Aorta (tissue), 5 donors: Measurements from ENCODE around the gene ZNF484. TPM values are rescaled to one million over a fixed set of nuclear protein-coding genes. Genes with fewer than 3 reads are reported as not detected.
A peak's percentile ranks its signal among the peaks of the same experiment; 100 is the strongest.
"Not testable (repeated sequence)": the region's sequence is repeated elsewhere in the genome, so short reads cannot be mapped to it uniquely, and the experiment has no call there.

Experiments used
- ATAC-seq: fragments of 200-7000 bp; cut with Tn5 transposase; one replicate; pipeline ENCODE4 v1.9.1; 2022; ENCODE audit warnings: moderate library complexity; ENCODE audit not compliant: low FRiP score
- DNase-seq, 2 donors: peaks; one replicate each; pipeline ENCODE4 v3.0.0-alpha.2; 2020
- H3K27ac ChIP-seq, 2 donors: one replicate each; pipeline ENCODE4 v1.5.1; 2013; ENCODE audit warnings: low read length in 2 of 2, mild to moderate bottlenecking in 2 of 2, moderate library complexity in 2 of 2, control low read depth in 1 of 2, inconsistent platforms in 1 of 2, low read depth in 1 of 2
- H3K27me3 ChIP-seq, 2 donors: one replicate each; pipeline ENCODE4 v1.6.1; 2013; ENCODE audit warnings: control low read depth in 1 of 2, low read length in 1 of 2, mild to moderate bottlenecking in 1 of 2, moderate library complexity in 1 of 2; ENCODE audit not compliant: insufficient read depth in 2 of 2, control insufficient read depth in 1 of 2
- H3K36me3 ChIP-seq, 2 donors: one replicate each; pipeline ENCODE4 v1.6.1; 2013; ENCODE audit warnings: control low read depth in 1 of 2, low read length in 1 of 2, mild to moderate bottlenecking in 1 of 2; ENCODE audit not compliant: insufficient read depth in 2 of 2, control insufficient read depth in 1 of 2
- H3K4me1 ChIP-seq, 2 donors: one replicate each; pipeline ENCODE4 v1.6.1; 2013; ENCODE audit warnings: low read length in 2 of 2, control low read depth in 1 of 2, mild to moderate bottlenecking in 1 of 2, moderate library complexity in 1 of 2; ENCODE audit not compliant: insufficient read depth in 2 of 2, control insufficient read depth in 1 of 2
- H3K4me3 ChIP-seq, 2 donors: one replicate each; pipeline ENCODE4 v1.5.1; 2013; ENCODE audit warnings: low read length in 2 of 2, control low read depth in 1 of 2, mild to moderate bottlenecking in 1 of 2
- H3K9me3 ChIP-seq: one replicate; pipeline ENCODE4 v1.6.1; 2013; ENCODE audit warnings: mild to moderate bottlenecking, low read length; ENCODE audit not compliant: control insufficient read depth
- WGBS, 2 donors: extraction: QIAGEN DNeasy Blood & Tissue Kit; methylation state at CpG; one replicate each; pipeline ENCODE4 v1.1.7; 2013; 5-methylcytosine and 5-hydroxymethylcytosine counted together
- intact Hi-C, 2 donors: fragments of 100-400 bp; cut with DNase I; formaldehyde crosslinking; loops; one replicate each; pipeline versions ENCODE4 v1.14.2 to v1.15.0; 2022
- polyA plus RNA-seq, 2 donors: library from polyadenylated mRNA; stranded (reverse); fragments of 200-250 nt; gene quantifications; one replicate each; pipeline ENCODE4 v1.2.3, GENCODE V29; 2013
- total RNA-seq, 2 donors: library from RNA; stranded (reverse); fragmentation: NEBNext Ultra II Directional; extraction: Animal tissue kit (Norgen Biotek cat#: 25700); gene quantifications; one replicate each; pipeline ENCODE4 v1.2.1, GENCODE V29; 2021
- donor health status: healthy with polysubstance abuse.
- donor health status: Bipolar disorder and iron deficiency.
- donor health status: DM: no; HTN: no; CAD: no.
- donor health status: DM: no; HTN: no; CAD: no.
- donor health status: DM: yes; HTN: yes; CAD: no.

Gene ZNF484
- total and polyA plus RNA-seq, 4 donors, result 1.5 to 17.3 (median 6.7) TPM

DNA sequence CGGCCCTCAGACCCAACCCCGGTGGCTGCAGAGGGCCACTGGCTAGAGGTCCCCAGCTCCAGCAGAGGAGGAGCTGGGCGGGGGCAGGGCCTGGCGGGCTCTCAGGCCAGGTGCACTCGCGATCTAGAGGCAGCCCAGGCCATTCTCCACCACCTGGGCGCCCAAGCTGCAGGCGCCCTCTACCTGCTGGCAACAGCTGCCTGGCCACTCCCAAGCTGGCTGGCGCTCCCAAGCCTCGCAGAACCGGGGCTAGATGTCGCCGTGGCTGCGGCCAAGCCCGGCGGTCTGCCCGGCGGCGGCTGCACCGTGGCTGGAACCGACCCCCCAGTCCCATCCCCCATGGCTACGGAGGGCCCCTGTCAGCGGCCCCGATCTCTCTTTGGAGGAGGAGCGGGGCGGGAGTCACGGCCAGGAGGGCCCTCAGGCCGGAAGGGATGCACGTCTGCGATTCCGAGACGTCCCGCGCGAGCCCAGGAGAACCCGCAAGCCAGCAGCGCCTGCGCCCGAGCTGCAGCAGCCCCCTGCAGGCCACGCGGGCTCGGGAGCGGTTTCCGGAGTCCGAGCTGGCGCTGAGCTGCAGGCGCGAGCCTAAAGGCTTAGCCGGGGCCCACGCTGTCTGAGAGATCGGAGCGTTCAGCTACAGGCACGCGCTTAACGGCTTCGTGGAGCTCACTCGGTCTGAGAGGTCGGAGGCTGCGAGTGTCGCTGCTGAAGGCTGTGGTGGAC, 68.9 kb downstream of the ZNF484 start:
- no peak overlapping the region for H3K4me3 ChIP-seq
- peak; percentile 81 to 93 for DNase-seq
- H3K9me3 ChIP-seq, result no peaks in the 10 kb centered on the region
- no peaks in the 10 kb centered on the region for H3K27me3 ChIP-seq
- no peaks in the 10 kb centered on the region for H3K36me3 ChIP-seq
- intact Hi-C loops, result no loop called here
- WGBS, 2 donors, result 1% methylated on average over 56 to 60 of the region's 60 CpGs
- peak; percentile 63 for ATAC-seq
- no peaks in the 10 kb centered on the region for H3K4me1 ChIP-seq
- H3K27ac ChIP-seq, result no peak overlapping the region

GRCh38 chr9:92807757-92808725, 69.8 kb downstream of the ZNF484 start:
- H3K36me3 ChIP-seq, result no peaks in the 10 kb centered on the region
- no peaks in the 10 kb centered on the region for H3K9me3 ChIP-seq
- no peaks in the 10 kb centered on the region for H3K4me1 ChIP-seq
- 3 to 4% methylated on average over 73 to 76 of the region's 76 CpGs for WGBS, 2 donors
- no peak overlapping the region for H3K4me3 ChIP-seq
- ATAC-seq, result peak; percentile 55
- no peaks in the 10 kb centered on the region for H3K27me3 ChIP-seq
- DNase-seq, result no peak
- intact Hi-C loops, result no loop called here
- H3K27ac ChIP-seq, result no peak overlapping the region

DNA sequence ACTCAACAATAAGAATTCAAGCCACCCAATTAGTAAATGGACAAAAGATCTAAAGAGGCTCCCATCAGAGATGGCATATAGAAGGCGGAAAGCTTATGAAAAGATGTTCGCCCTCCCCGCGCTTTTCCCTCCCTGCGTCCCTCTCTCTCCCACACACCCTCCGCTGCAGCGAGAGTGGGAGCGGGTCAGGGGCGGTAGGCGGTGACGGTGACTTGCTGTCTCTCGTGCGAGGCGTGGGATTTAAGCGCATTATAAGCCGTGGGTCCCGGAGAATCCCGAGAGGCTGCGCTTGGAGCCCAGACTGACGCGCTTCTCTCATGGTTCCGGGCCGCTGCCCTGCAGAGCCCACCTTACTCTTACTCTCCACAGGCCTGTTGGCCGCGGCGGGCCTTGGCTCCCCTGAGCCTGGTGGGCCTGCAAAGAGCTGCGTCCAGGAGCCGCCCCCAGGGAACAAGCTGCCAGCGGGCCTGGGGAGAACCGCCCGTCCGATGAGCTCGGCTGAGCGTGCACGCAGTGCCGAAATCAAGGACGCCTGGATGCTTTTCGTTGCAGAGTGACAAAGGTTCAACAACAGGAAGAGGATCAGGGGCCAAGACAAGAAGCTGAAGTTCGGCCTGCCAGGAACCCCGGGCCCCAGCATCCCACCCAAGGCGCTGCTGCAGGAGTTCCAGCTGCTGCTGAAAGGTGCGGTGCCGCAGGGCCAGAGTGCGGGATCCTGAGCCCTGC, 70.6 kb downstream of the ZNF484 start:
- Histone ChIP-seq H3K4me1 (no peaks in the 10 kb centered on the region), H3K4me3 (no peak overlapping the region), H3K27ac (no peak overlapping the region), H3K9me3 (no peaks in the 10 kb centered on the region), H3K27me3 (no peaks in the 10 kb centered on the region), H3K36me3 (no peaks in the 10 kb centered on the region)
- intact Hi-C loops, result no loop called here
- no peak for DNase-seq
- ATAC-seq, result peak; percentile 17
- 9 to 12% methylated on average over 44 of the region's 44 CpGs for WGBS, 2 donors

DNA sequence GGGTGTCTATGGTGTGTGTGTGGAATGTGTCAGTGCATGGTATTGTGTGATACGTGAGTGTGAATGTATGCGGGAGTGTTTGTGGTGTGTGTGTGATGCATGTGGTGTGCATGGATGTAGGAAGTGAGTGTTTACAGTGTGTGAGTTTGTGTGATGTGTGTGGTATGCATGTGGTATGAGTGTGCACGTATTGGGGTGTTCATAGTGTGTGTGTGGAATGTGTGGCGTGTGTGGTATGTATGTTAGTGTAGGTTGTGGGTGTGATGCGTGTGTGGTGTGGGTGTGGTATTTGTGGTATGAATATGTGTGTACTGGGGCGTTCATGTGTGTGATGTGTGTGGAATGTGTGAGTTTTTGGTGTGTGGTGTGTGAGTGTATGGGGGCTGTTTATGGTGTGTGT, 73.1 kb downstream of the ZNF484 start:
- intact Hi-C loops, result no loop called here
- ATAC-seq (no peak), DNase-seq (no peak)
- no peaks in the 10 kb centered on the region for H3K36me3 ChIP-seq
- no peaks in the 10 kb centered on the region for H3K4me1 ChIP-seq
- WGBS, 2 donors, result 68 to 73% methylated on average over 6 of the region's 6 CpGs
- H3K9me3 ChIP-seq, result no peaks in the 10 kb centered on the region
- H3K27me3 ChIP-seq, result no peaks in the 10 kb centered on the region
- no peak overlapping the region for H3K27ac ChIP-seq
- H3K4me3 ChIP-seq, result no peak overlapping the region

GRCh38 chr9:92798358-92798757, 79.5 kb downstream of the ZNF484 start:
- H3K27ac ChIP-seq, result no peak overlapping the region
- intact Hi-C loops, result loop anchor here in 1 of 2 donors (10.0 kb wide), 1 partner anchor 654 kb away; no protein-coding TSS in a partner anchor
- ATAC-seq (no peak), DNase-seq (no peak)
- H3K36me3 ChIP-seq, result no peaks in the 10 kb centered on the region
- H3K27me3 ChIP-seq, result no peaks in the 10 kb centered on the region
- H3K4me1 ChIP-seq, result no peaks in the 10 kb centered on the region
- H3K9me3 ChIP-seq, result no peaks in the 10 kb centered on the region
- no peak overlapping the region for H3K4me3 ChIP-seq
- 85 to 90% methylated on average over 11 of the region's 11 CpGs for WGBS, 2 donors

- not testable (repeated sequence) for H3K4me3 ChIP-seq, H3K27me3 ChIP-seq, ATAC-seq, H3K36me3 ChIP-seq, H3K4me1 ChIP-seq, H3K9me3 ChIP-seq, H3K27ac ChIP-seq, DNase-seq
- intact Hi-C loops, result loop anchor here in 1 of 2 donors (10.0 kb wide), 1 partner anchor 652 kb away; no protein-coding TSS in a partner anchor
- 51 to 56% methylated on average over 9 of the region's 9 CpGs for WGBS, 2 donors
Measured at GRCh38 chr9:92796337-92796804, 81.5 kb downstream of the ZNF484 start.

DNA sequence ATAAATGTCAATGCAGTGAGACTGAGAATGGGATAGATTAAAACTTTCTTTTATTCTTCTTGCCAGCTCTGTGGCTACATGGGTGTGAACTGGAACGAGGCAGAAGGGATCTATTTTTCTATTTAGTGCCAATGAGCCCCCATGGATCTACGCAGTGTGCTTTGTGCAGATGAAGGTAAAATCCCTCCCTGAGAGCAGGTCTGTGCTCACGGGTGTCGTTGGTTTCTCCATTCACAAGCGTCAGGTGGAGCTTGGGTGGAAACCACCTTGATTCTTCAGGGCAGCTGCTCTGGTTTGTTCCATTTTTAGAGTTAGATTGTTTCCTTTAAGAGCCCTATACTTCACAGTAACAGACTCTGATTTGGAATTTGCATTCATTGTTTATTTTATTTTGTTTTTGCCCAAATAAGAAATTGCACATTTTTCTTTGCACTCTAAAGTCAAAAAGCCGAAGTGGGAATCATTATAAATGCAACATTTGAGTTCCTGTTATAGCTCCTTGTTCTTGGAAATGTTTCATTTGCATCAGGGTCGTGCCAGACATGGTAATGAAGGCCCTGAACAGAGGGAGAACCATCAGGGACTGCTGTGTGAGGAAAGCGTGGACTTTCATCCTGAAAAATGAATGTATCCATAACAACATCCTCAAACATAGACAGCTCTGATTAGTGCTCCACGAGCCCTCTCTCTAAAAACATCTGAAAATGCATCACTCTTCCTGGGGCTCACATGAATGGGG, 82.1 kb downstream of the ZNF484 start:
- Histone ChIP-seq H3K27ac (no peak overlapping the region), H3K9me3 (no peaks in the 10 kb centered on the region), H3K4me3 (no peak overlapping the region), H3K4me1 (no peaks in the 10 kb centered on the region), H3K36me3 (no peaks in the 10 kb centered on the region), H3K27me3 (no peaks in the 10 kb centered on the region)
- ATAC-seq (no peak), DNase-seq (no peak)
- intact Hi-C loops, result loop anchor here in 1 of 2 donors (10.0 kb wide), 1 partner anchor 651 kb away; no protein-coding TSS in a partner anchor
- 45 to 54% methylated on average over 9 of the region's 9 CpGs for WGBS, 2 donors
